H9 (cell line): Measurements from ENCODE around the gene GAS6. TPM values are rescaled to one million over a fixed set of nuclear protein-coding genes. Genes with fewer than 3 reads are reported as not detected.

ENCODE experiments used
- DNase-seq: peaks from one replicate; pipeline ENCODE4 v3.0.0-alpha.2; 2017
- H2AFZ ChIP-seq: one replicate; pipeline ENCODE4 v1.6.1; 2013; ENCODE audit warnings: mild to moderate bottlenecking, low read length, control low read depth, moderate library complexity
- H2AK5ac ChIP-seq: 2 replicates; pipeline ENCODE4 v1.6.1; 2013; ENCODE audit warnings: low read length, control low read depth, mixed read lengths; ENCODE audit not compliant: insufficient read length
- H2BK120ac ChIP-seq: one replicate; pipeline ENCODE4 v1.6.1; 2013; ENCODE audit warnings: low read depth, mild to moderate bottlenecking, low read length, control low read depth, inconsistent platforms; ENCODE audit not compliant: poor library complexity, severe bottlenecking
- H2BK12ac ChIP-seq: 2 replicates; pipeline ENCODE4 v1.6.1; 2013; ENCODE audit warnings: low read length, control low read depth, mixed read lengths, low read depth; ENCODE audit not compliant: insufficient read length
- H2BK15ac ChIP-seq: 2 replicates; pipeline ENCODE4 v1.6.1; 2013; ENCODE audit warnings: low read depth, low read length, control low read depth
- H2BK20ac ChIP-seq: one replicate; pipeline ENCODE4 v1.6.1; 2013; ENCODE audit warnings: low read depth, mild to moderate bottlenecking, low read length, control low read depth, inconsistent platforms; ENCODE audit not compliant: poor library complexity, severe bottlenecking
- H2BK5ac ChIP-seq: 2 replicates; pipeline ENCODE4 v1.6.1; 2013; ENCODE audit warnings: low read length, control low read depth, mixed read lengths; ENCODE audit not compliant: insufficient read length
- H3K14ac ChIP-seq: 2 replicates; pipeline ENCODE4 v1.6.1; 2013; ENCODE audit warnings: low read length, control low read depth; ENCODE audit not compliant: insufficient read depth
- H3K18ac ChIP-seq: 2 replicates; pipeline ENCODE4 v1.6.1; 2013; ENCODE audit warnings: low read depth, mild to moderate bottlenecking, mixed read lengths, low read length, control low read depth; ENCODE audit not compliant: insufficient read length
- H3K23ac ChIP-seq: 2 replicates; pipeline ENCODE4 v1.6.1; 2013; ENCODE audit warnings: low read length, control low read depth, mixed read lengths, low read depth; ENCODE audit not compliant: insufficient read length
- H3K23me2 ChIP-seq: 2 replicates; pipeline ENCODE4 v1.6.1; 2013; ENCODE audit warnings: low read depth, mild to moderate bottlenecking, mixed read lengths, low read length, control low read depth; ENCODE audit not compliant: insufficient read length, poor library complexity, severe bottlenecking
- H3K27ac ChIP-seq: 2 replicates; pipeline ENCODE4 v1.5.1; 2013; ENCODE audit warnings: low read length, control low read depth, mixed read lengths, low read depth; ENCODE audit not compliant: insufficient read length
- H3K27me3 ChIP-seq: 2 replicates; pipeline ENCODE4 v1.6.1; 2013; ENCODE audit warnings: low read length, control low read depth, inconsistent platforms; ENCODE audit not compliant: insufficient read depth
- H3K4ac ChIP-seq: 2 replicates; pipeline ENCODE4 v1.6.1; 2013; ENCODE audit warnings: low read depth, mild to moderate bottlenecking, control low read depth, inconsistent platforms, low read length, moderate library complexity
- H3K4me1 ChIP-seq: 2 replicates; pipeline ENCODE4 v1.6.1; 2013; ENCODE audit warnings: low read length, control low read depth, inconsistent platforms; ENCODE audit not compliant: insufficient read depth
- H3K4me2 ChIP-seq: 2 replicates; pipeline ENCODE4 v1.6.1; 2013; ENCODE audit warnings: low read length, control low read depth, mixed read lengths; ENCODE audit not compliant: insufficient read length, insufficient read depth
- H3K56ac ChIP-seq: 2 replicates; pipeline ENCODE4 v1.6.1; 2013; ENCODE audit warnings: low read depth, mild to moderate bottlenecking, mixed read lengths, low read length, control low read depth; ENCODE audit not compliant: insufficient read length
- H3K79me1 ChIP-seq: 2 replicates; pipeline ENCODE4 v1.6.1; 2013; ENCODE audit warnings: low read depth, mild to moderate bottlenecking, moderate library complexity, low read length, control low read depth, inconsistent platforms; ENCODE audit not compliant: insufficient read depth, poor library complexity, severe bottlenecking
- H3K79me2 ChIP-seq: 2 replicates; pipeline ENCODE4 v1.6.1; 2013; ENCODE audit warnings: low read length, control low read depth, inconsistent platforms; ENCODE audit not compliant: insufficient read depth
- H3K9ac ChIP-seq: 2 replicates; pipeline ENCODE4 v1.6.1; 2013; ENCODE audit warnings: low read length, control low read depth, mixed read lengths; ENCODE audit not compliant: insufficient read length; ENCODE audit errors: extremely low read depth
- H3K9me3 ChIP-seq: one replicate; pipeline ENCODE4 v1.6.1; 2013; ENCODE audit warnings: low read depth, low read length, inconsistent platforms; ENCODE audit not compliant: control insufficient read depth
- H3T11ph ChIP-seq: one replicate; pipeline ENCODE4 v1.6.1; 2013; ENCODE audit warnings: mild to moderate bottlenecking, low read length, control low read depth, inconsistent platforms
- H4K20me1 ChIP-seq: one replicate; pipeline ENCODE4 v1.6.1; 2013; ENCODE audit not compliant: control insufficient read depth, insufficient read length, insufficient read depth
- H4K5ac ChIP-seq: 2 replicates; pipeline ENCODE4 v1.6.1; 2013; ENCODE audit warnings: low read depth, mild to moderate bottlenecking, mixed read lengths, low read length, control low read depth; ENCODE audit not compliant: insufficient read length
- H4K8ac ChIP-seq: replicated peaks from 2 replicates; pipeline ENCODE4 v1.6.1; 2013; ENCODE audit warnings: low read length, control low read depth, mixed read lengths, low read depth; ENCODE audit not compliant: insufficient read length
- H4K91ac ChIP-seq: 2 replicates; pipeline ENCODE4 v1.6.1; 2013; ENCODE audit warnings: low read depth, mild to moderate bottlenecking, moderate library complexity, mixed read lengths, low read length, control low read depth; ENCODE audit not compliant: insufficient read length
- H3K27ac Mint-ChIP-seq, 3 experiments: 2 replicates in 2 of 3; 3 replicates in 1 of 3; pipeline ENCODE4 v1.8.0; 2020 to 2021; ENCODE audit warnings: mixed read lengths in 3 of 3, mild to moderate bottlenecking in 1 of 3, moderate library complexity in 1 of 3
- H3K27me3 Mint-ChIP-seq: 2 replicates; pipeline ENCODE4 v1.8.0; 2021; ENCODE audit warnings: low read depth, mild to moderate bottlenecking, moderate library complexity, mixed read lengths
- H3K36me3 Mint-ChIP-seq, 3 experiments: 2 replicates in 2 of 3; 3 replicates in 1 of 3; pipeline ENCODE4 v1.8.0; 2020 to 2021; ENCODE audit warnings: low read depth in 3 of 3, mixed read lengths in 3 of 3; ENCODE audit not compliant: insufficient read depth in 1 of 3
- H3K4me1 Mint-ChIP-seq, 2 experiments: 2 replicates each; pipeline ENCODE4 v1.8.0; 2020; ENCODE audit warnings: mixed read lengths in 2 of 2
- H3K4me3 Mint-ChIP-seq, 2 experiments: 2 replicates in 1 of 2; 3 replicates in 1 of 2; pipeline ENCODE4 v1.8.0; 2020 to 2021; ENCODE audit warnings: mild to moderate bottlenecking in 2 of 2, mixed read lengths in 2 of 2, moderate library complexity in 1 of 2
- H3K9me3 Mint-ChIP-seq, 2 experiments: 2 replicates in 1 of 2; 3 replicates in 1 of 2; pipeline ENCODE4 v1.8.0; 2020; ENCODE audit warnings: mild to moderate bottlenecking in 2 of 2, mixed read lengths in 2 of 2, moderate library complexity in 1 of 2
- WGBS: extraction: QIAGEN DNeasy Blood & Tissue Kit; methylation state at CpG from one replicate; pipeline ENCODE4 v1.1.7; 2013; ENCODE audit warnings: missing lambda C conversion rate, low lambda C conversion rate, mixed read lengths; ENCODE audit not compliant: insufficient read length; ENCODE audit errors: extremely low coverage; 5-methylcytosine and 5-hydroxymethylcytosine counted together
- total RNA-seq: library from RNA; stranded (reverse); gene quantifications from 2 replicates; pipeline ENCODE4 v1.2.1, GENCODE V29; 2021
- TF ChIP-seq, protein P1 (sequence below): fragments of 200-600 bp; sonication (generic); conservative IDR thresholded peaks from 3 replicates; pipeline ENCODE4 v1.8.0; 2021; ENCODE audit warnings: antibody characterized with exemption, mild to moderate bottlenecking

The GAS6 gene
- total RNA-seq, 1 experiment from 2014 or later, result 20.5 TPM

DNA sequence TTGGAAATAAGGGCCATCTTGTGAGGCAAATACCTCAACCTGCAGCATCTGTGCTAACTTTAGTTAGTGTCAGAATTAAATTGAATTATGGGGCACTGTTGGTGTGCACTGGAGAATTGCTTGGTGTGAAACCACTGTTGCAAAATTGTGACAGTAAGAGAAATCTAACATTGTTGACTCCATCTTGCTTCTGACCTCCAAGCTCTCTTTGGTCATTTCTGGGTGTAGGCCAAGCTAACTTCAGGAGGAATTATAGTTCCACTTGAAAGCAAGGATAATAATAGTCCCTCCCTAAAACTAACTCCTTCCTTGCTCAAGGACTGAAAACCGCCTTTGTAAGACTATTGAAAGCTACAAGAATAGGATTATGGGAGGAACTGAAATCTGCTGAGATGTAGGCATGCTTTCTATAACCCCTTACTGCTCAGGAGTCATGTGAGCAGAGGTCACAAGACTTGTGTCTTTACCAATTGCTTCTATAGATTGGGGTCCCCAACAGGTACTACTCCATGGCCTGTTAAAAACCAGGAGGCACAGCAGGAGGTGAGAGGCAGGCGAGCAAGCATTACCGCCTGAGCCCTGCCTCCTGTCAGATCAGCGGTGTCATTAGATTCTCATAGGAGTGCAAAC, 24.9 kb upstream of the GAS6 start:
- Histone ChIP-seq H3K23me2 (no peaks in the 10 kb centered on the region), H3K9ac (no peak overlapping the region), H4K8ac (no peak overlapping the region), H4K5ac (no peak overlapping the region), H2AFZ (no peak overlapping the region), H3K4me2 (no peak overlapping the region), H3K56ac (no peak overlapping the region), H3K4ac (no peak overlapping the region), H2BK15ac (no peak overlapping the region), H3T11ph (no peak overlapping the region), H3K27me3 (no peaks in the 10 kb centered on the region), H3K4me1 (peaks cover 5% of the 10 kb centered on the region), H2AK5ac (no peak overlapping the region), H3K27ac (no peak overlapping the region), H3K14ac (no peak overlapping the region), H2BK120ac (no peak overlapping the region), H3K18ac (no peak overlapping the region), H3K79me1 (no peaks in the 10 kb centered on the region), H2BK12ac (no peak overlapping the region), H3K79me2 (no peaks in the 10 kb centered on the region), H4K20me1 (no peaks in the 10 kb centered on the region), H3K9me3 (no peaks in the 10 kb centered on the region), H3K23ac (no peak overlapping the region), H4K91ac (no peak overlapping the region), H2BK5ac (no peak overlapping the region), H2BK20ac (no peak overlapping the region)
- Mint-ChIP-seq H3K27ac (no peak overlapping the region), H3K36me3 (peaks cover 6 to 32% (median 6%) of the 10 kb centered on the region in 3 experiments; a peak in 6 of 7 replicates), H3K9me3 (peaks cover 27 to 28% of the 10 kb centered on the region in 2 experiments), H3K4me1 (peaks cover 31% of the 10 kb centered on the region in 2 experiments), H3K4me3 (no peak overlapping the region), H3K27me3 (peaks cover 2% of the 10 kb centered on the region; the same call in 1 of the 2 replicates)
- no peak for DNase-seq
- TF ChIP-seq, protein P1, sequence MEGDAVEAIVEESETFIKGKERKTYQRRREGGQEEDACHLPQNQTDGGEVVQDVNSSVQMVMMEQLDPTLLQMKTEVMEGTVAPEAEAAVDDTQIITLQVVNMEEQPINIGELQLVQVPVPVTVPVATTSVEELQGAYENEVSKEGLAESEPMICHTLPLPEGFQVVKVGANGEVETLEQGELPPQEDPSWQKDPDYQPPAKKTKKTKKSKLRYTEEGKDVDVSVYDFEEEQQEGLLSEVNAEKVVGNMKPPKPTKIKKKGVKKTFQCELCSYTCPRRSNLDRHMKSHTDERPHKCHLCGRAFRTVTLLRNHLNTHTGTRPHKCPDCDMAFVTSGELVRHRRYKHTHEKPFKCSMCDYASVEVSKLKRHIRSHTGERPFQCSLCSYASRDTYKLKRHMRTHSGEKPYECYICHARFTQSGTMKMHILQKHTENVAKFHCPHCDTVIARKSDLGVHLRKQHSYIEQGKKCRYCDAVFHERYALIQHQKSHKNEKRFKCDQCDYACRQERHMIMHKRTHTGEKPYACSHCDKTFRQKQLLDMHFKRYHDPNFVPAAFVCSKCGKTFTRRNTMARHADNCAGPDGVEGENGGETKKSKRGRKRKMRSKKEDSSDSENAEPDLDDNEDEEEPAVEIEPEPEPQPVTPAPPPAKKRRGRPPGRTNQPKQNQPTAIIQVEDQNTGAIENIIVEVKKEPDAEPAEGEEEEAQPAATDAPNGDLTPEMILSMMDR, result no peak
- no CpG with 5 or more reads among the region's 4 CpGs for WGBS
